ENCODE measurements around the gene SNX11.
A peak's percentile ranks its signal among the peaks of the same experiment; 100 is the strongest.
"Not testable (repeated sequence)": the region's sequence is repeated elsewhere in the genome, so short reads cannot be mapped to it uniquely, and the experiment has no call there.

The SNX11 gene

GRCh38 chr17:48107137-48108055 is at the start of gene SNX11:
SNX11 (plus strand) TSS chr17:48107766; CDS start chr17:48112044, 4,278 bp downstream.
- peak; percentile 87 for DNase-seq

GRCh38 chr17:48058393-48059124 is 49.0 kb upstream of the SNX11 start:
- no peak for DNase-seq

GRCh38 chr17:48059125-48059668 is 48.4 kb upstream of the SNX11 start:
- DNase-seq: no peak

GRCh38 chr17:48060249-48060648 is 47.3 kb upstream of the SNX11 start:
- DNase-seq: no peak

- no peak for DNase-seq
Measured at GRCh38 chr17:48062273-48062672, 45.3 kb upstream of the SNX11 start.

GRCh38 chr17:48064638-48065037 is 42.9 kb upstream of the SNX11 start:
- DNase-seq: no peak

GRCh38 chr17:48066192-48066591 is 41.4 kb upstream of the SNX11 start:
- no peak for DNase-seq

GRCh38 chr17:48066656-48067055 is 40.9 kb upstream of the SNX11 start:
- DNase-seq: no peak

- no peak for DNase-seq
Measured at GRCh38 chr17:48067245-48067644, 40.3 kb upstream of the SNX11 start.

GRCh38 chr17:48067808-48068207 is 39.8 kb upstream of the SNX11 start:
- not testable (repeated sequence) for DNase-seq

- no peak for DNase-seq
Measured at GRCh38 chr17:48068491-48068961, 39.0 kb upstream of the SNX11 start.

GRCh38 chr17:48070195-48070594 is 37.4 kb upstream of the SNX11 start:
- DNase-seq: no peak

GRCh38 chr17:48071654-48072053 is 35.9 kb upstream of the SNX11 start:
- DNase-seq: no peak

- not testable (repeated sequence) for DNase-seq
Measured at GRCh38 chr17:48072811-48073210, 34.8 kb upstream of the SNX11 start.

GRCh38 chr17:48073566-48074094 is 33.9 kb upstream of the SNX11 start:
- DNase-seq: not testable (repeated sequence)

- DNase-seq: peak; percentile 37
Measured at GRCh38 chr17:48074322-48075081, 33.1 kb upstream of the SNX11 start.

GRCh38 chr17:48077152-48077551 is 30.4 kb upstream of the SNX11 start:
- not testable (repeated sequence) for DNase-seq

GRCh38 chr17:48081858-48082257 is 25.7 kb upstream of the SNX11 start:
- no peak for DNase-seq

- no peak for DNase-seq
Measured at GRCh38 chr17:48084932-48085331, 22.6 kb upstream of the SNX11 start.

- DNase-seq: no peak
Measured at GRCh38 chr17:48093341-48094045, 14.1 kb upstream of the SNX11 start.

GRCh38 chr17:48095611-48096010 is 12.0 kb upstream of the SNX11 start:
- no peak for DNase-seq

- no peak for DNase-seq
Measured at GRCh38 chr17:48100160-48100559, 7.4 kb upstream of the SNX11 start.

Data from activated effector memory CD4-positive, alpha-beta T cell treated with Interleukin-2 at 50 U/mL for 16 hours (primary cell).